NCI-H1092 (cell line): ENCODE data around the gene GALNT9.
A peak's percentile ranks its signal among the peaks of the same experiment; 100 is the strongest.
"Not testable (repeated sequence)": the region's sequence is repeated elsewhere in the genome, so short reads cannot be mapped to it uniquely, and the experiment has no call there.

Source experiments
- DNase-seq: peaks from one replicate; lab custom pipeline; 2025; lab: John Stamatoyannopoulos, UW

Gene GALNT9

DNA sequence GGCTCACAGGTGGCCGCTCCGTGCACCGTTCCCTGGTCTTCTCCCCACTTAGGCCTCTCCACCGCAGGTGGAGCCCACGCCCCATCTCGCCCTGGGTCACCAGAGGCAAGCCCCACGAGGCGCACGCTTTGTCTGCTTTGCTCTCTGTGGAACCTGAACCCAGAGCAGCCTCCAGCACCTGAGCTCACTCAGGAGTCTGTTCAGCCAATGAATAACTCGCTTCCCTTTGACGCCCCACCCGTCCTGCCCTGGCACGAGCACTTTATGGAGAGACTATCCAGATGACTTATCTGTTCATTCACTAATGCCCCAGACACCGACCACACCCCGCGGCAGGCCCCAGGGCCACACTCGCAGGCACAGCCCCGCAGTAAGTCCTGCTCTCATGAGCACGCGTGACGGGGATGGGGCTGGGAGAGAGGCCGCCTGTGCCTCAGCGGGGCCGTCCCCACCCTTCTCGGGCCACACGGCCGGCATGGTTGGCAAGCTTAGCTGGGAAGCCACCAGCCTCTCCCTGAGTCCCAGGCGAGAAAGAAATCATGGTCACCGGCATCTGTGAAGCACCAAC lies 100.1 kb downstream of the GALNT9 start:
- DNase-seq: no peak

- no peak for DNase-seq
Observed at GRCh38 chr12:132228476-132229192, 100.8 kb downstream of the GALNT9 start.

DNA sequence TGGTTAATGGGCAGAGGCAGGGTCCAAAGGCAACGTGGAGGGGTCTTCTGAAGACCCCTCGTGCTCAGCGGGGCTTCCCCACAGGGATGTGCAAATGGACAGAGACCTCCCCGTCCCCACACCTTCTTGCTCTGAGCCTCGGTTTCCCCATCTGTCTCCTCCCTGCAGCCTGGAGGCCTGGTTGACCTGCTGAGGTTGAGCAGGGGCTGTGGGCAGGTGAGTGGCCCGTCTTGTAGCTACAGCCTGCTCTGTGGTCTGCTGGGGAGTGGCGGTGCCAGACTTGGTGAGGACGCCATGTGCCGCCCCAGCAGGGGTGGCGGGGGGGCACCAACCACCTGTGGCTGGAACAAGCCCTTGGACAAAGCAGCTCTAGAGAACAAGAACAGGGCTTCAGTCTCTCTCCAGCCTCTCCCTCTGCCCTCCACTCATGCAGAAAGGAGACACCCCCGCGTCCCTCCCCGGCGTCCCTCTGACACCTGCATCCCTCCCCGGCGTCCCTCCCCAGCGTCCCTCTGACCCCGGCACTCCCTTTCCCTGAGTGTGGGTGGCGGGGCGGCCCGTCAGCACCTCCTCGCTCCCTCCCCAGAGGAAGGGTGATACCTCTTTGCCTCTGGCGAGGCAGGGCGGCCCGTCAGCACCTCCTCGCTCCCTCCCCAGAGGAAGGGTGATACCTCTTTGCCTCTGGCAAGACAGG lies 101.5 kb downstream of the GALNT9 start:
- DNase-seq: no peak

GRCh38 chr12:132227118-132227517 lies 102.3 kb downstream of the GALNT9 start:
- DNase-seq: no peak

- DNase-seq: no peak
Observed at GRCh38 chr12:132226604-132227003, 102.8 kb downstream of the GALNT9 start.

DNA sequence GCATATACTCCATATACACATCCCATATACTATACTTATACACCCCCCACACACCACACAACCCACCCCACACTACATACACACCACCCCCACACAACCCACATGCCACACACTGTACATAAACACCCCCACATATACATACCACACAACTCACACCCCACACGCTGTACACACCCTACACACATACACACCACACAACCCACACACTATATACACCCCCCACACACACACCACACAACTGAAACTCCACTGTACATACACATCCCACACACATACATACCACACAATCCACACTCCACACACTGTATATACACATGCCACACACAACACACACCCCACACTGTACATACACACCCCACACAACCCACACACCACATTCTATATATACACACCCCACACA lies 104.2 kb downstream of the GALNT9 start:
- no peak for DNase-seq

DNA sequence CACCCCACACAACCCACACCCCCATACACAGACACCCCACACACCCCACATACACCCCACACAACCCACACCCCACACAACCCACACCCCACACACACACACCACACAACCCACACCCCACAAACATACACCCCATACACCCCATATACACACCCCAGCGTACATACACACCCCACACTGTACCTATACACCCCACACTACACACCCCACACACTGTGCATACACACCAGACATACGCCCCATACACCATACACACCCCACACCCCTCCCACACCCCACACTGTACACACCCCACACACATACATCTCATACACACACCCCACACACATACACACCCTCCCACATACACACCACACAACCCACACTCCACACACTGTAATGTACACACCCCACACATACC lies 104.9 kb downstream of the GALNT9 start:
- DNase-seq: no peak

GRCh38 chr12:132222808-132223173 lies 106.6 kb downstream of the GALNT9 start:
- no peak for DNase-seq

GRCh38 chr12:132222096-132222807 lies 107.1 kb downstream of the GALNT9 start:
- no peak for DNase-seq

- DNase-seq: not testable (repeated sequence)
Observed at GRCh38 chr12:132219761-132220160, 109.6 kb downstream of the GALNT9 start.

GRCh38 chr12:132219323-132219722 lies 110.1 kb downstream of the GALNT9 start:
- DNase-seq: no peak

DNA sequence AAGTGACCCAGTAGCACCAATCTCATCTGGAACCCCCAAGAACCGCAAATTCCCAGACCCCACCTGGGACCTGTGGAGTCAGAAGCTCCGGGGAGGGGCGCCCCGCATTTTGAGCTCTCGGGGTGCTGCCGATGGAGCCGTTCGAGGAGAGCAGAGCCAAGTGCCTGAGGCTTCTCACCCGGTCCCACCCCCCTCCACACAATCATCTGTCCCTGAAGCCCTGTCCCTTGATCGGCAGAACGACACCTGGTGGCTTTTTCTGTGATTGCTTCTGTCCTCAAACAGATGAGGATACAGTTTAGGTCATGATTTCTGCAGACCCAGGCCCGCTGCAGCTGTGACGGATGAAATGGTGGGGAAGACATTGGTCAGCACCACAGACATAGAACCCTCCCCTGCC lies 110.5 kb downstream of the GALNT9 start:
- DNase-seq: peak; percentile 46

GRCh38 chr12:132218527-132218875 lies 110.9 kb downstream of the GALNT9 start:
- no peak for DNase-seq

DNA sequence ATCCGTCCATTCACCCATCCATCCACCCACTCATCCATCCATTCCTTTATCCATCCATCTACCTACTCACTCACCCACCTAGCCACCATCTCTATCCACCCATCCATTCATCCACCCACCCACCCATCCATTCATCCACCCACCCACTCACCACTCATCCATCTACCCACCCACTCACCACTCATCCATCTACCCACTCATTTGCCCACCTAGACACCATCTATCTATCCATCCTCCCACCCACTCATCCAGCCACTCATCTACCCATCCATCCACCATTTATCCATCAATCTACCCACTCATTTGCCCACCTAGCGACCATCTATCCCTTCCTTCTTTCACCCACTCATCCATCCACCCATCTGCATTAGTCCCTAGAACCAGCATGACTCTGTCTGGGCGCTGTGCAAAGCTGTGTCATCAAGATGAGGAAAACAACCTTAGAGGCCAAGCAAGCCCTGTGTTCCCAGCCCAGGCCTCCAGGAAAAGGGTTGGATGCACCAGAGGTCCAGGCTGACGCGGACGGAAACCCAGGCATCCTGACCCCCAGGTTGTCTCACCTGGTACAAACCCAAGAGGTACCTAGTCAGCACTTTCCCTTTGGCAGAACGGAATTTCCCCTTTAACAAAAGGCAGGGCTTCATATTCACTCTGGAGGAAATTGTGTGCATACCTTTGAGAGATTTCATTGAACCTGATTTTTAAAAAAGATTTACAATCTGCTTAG lies 111.4 kb downstream of the GALNT9 start:
- DNase-seq: no peak

DNA sequence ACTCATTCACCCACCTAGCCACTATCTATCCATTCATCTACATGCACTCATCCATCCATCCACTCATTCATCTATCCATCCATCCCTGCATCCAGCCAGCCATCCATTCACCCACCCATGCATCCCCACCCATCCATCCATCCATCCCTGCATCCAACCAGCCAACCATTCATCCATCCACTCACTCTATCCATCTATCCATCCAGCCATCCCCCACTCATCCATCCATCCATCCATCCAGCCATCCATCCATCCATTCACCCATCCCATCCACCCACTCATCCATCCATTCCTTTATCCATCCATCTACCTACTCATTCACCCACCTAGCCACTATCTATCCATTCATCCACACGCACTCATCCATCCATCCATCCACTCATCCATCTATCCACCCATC lies 112.0 kb downstream of the GALNT9 start:
- DNase-seq: no peak

DNA sequence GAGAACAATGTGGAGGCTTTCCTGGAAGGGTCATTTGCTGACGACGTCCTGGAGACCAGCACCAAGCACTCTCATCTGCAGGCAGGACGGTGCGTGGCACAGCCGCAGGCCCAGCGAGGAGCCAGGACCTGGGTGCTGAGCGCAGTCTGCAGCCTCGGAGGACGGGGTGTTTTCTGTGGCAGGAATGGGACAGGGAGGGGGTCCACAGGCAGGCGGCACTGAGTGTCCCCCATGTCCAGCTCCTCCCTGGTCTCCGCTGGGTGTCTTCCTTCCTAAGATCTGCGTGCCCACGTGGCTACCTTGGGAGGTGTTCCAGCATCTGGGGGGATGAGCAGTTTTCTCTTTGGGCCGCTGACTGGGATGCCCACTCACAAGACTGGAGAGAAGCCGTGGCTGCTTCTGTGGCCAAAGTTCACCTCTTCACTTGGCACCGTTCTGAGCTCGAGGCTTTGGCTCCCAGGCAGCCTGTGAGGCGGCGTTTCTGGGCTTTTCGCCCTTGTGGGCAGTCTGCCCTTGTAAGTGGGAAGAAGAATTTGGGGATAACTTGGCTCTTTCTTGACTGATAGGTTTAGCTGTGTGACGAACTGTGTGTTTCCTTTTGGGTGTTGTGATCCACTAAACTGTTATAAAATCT lies 112.9 kb downstream of the GALNT9 start:
- no peak for DNase-seq

GRCh38 chr12:132215299-132215989 lies 113.9 kb downstream of the GALNT9 start:
- no peak for DNase-seq

- no peak for DNase-seq
Observed at GRCh38 chr12:132214891-132215290, 114.5 kb downstream of the GALNT9 start.

GRCh38 chr12:132214161-132214476 lies 115.3 kb downstream of the GALNT9 start:
- DNase-seq: no peak

GRCh38 chr12:132213359-132214160 lies 115.8 kb downstream of the GALNT9 start:
- no peak for DNase-seq
